Activated naive CD8-positive, alpha-beta T cell treated with anti-CD3 and anti-CD28 coated beads, Interleukin-2, amount 50 U/mL, for 16 hours (primary cell): ENCODE data around the gene CLDN7.

Experiments
- DNase-seq: peaks from one replicate; pipeline ENCODE4 v3.0.0-alpha.2; 2020; ENCODE audit warnings: low read depth, low spot score

The CLDN7 gene

GRCh38 chr17:7220593-7221277 is 41.5 kb downstream of the CLDN7 start:
- DNase-seq, result no peak

GRCh38 chr17:7219812-7220592 is 42.3 kb downstream of the CLDN7 start, which contains the start of the genes ACADVL and DLG4:
Gene ACADVL (plus strand): TSS chr17:7219938. CDS start chr17:7219985, 47 bp downstream.
Gene DLG4 (minus strand): TSS chr17:7219836.
- DNase-seq, result peak; percentile 54

GRCh38 chr17:7219229-7219811 is 43.0 kb downstream of the CLDN7 start:
- DNase-seq, result no peak

GRCh38 chr17:7218758-7219157 is 43.5 kb downstream of the CLDN7 start:
- no peak for DNase-seq

GRCh38 chr17:7218166-7218565 is 44.1 kb downstream of the CLDN7 start:
- DNase-seq, result no peak

GRCh38 chr17:7217113-7217987 is 44.9 kb downstream of the CLDN7 start:
- DNase-seq, result no peak

GRCh38 chr17:7216242-7217112 is 45.8 kb downstream of the CLDN7 start:
- DNase-seq, result no peak

- no peak for DNase-seq
Measured at GRCh38 chr17:7215652-7216180, 46.6 kb downstream of the CLDN7 start.

- no peak for DNase-seq
Measured at GRCh38 chr17:7215136-7215638, 47.1 kb downstream of the CLDN7 start.

- peak; percentile 100 for DNase-seq
Measured at GRCh38 chr17:7214300-7215135, 47.8 kb downstream of the CLDN7 start.

- no peak for DNase-seq
Measured at GRCh38 chr17:7213895-7214299, 48.4 kb downstream of the CLDN7 start.

GRCh38 chr17:7211491-7212273 is 50.6 kb downstream of the CLDN7 start:
- DNase-seq, result no peak
